IMR-90 (cell line): ENCODE measurements around the gene CYTH2. TPM values are rescaled to one million over a fixed set of nuclear protein-coding genes. Genes with fewer than 3 reads are reported as not detected.

Experiments used
- ATAC-seq: fragments of 200-7000 bp; cut with Tn5 transposase; 2 replicates; pipeline ENCODE4 v1.9.1; 2020; ENCODE audit warnings: low read depth, mild to moderate bottlenecking, moderate library complexity
- BruUV-seq: library from RNA; stranded (reverse); fragments of 400-500 nt; replicated peaks from 2 replicates; lab custom pipeline; 2021; lab: Mats Ljungman, UMichigan
- CTCF ChIA-PET: fragments of 300-600 bp; formaldehyde crosslinking; extraction: SDS; loops from one replicate; lab custom pipeline; 2021; ENCODE audit warnings: antibody characterized with exemption; lab: Yijun Ruan, JAX
- POLR2A ChIA-PET: fragments of 300-600 bp; sonication (Branson Sonifier 250); formaldehyde crosslinking; loops from one replicate; lab custom pipeline; 2022; ENCODE audit warnings: antibody characterized with exemption; ENCODE audit not compliant: unreplicated experiment; lab: Charles Lee
- DNase-seq: peaks from one replicate; pipeline ENCODE4 v3.0.0; 2013
- H2AFZ ChIP-seq: replicated peaks from 2 replicates; pipeline ENCODE3; 2013; ENCODE audit warnings: low read length, mild to moderate bottlenecking; ENCODE audit not compliant: poor library complexity
- H2AK5ac ChIP-seq: 2 replicates; pipeline ENCODE4 v1.6.1; 2013; ENCODE audit warnings: low read depth, low read length, inconsistent platforms
- H2AK9ac ChIP-seq: replicated peaks from 2 replicates; pipeline ENCODE3; 2013; ENCODE audit warnings: mild to moderate bottlenecking, low read depth, low read length, moderate library complexity; ENCODE audit not compliant: poor library complexity
- H2BK120ac ChIP-seq: 2 replicates; pipeline ENCODE4 v1.6.1; 2013; ENCODE audit warnings: low read depth, low read length, inconsistent platforms
- H2BK15ac ChIP-seq: 3 replicates; pipeline ENCODE4 v1.6.1; 2013; ENCODE audit warnings: low read depth, low read length, inconsistent platforms
- H2BK20ac ChIP-seq: 2 replicates; pipeline ENCODE4 v1.6.1; 2013; ENCODE audit warnings: low read depth, mild to moderate bottlenecking, inconsistent platforms, low read length, moderate library complexity
- H2BK5ac ChIP-seq: 2 replicates; pipeline ENCODE4 v1.6.1; 2013; ENCODE audit warnings: mild to moderate bottlenecking, low read depth, low read length, inconsistent platforms; ENCODE audit not compliant: poor library complexity, severe bottlenecking
- H3K14ac ChIP-seq: replicated peaks from 2 replicates; pipeline ENCODE4 v1.6.1; 2013; ENCODE audit warnings: low read depth, low read length, inconsistent platforms
- H3K18ac ChIP-seq: 2 replicates; pipeline ENCODE4 v1.6.1; 2013; ENCODE audit warnings: low read depth, low read length, control low read depth
- H3K23ac ChIP-seq: 2 replicates; pipeline ENCODE4 v1.6.1; 2013; ENCODE audit warnings: low read depth, low read length, inconsistent platforms
- H3K27ac ChIP-seq: 2 replicates; pipeline ENCODE4 v1.5.1; 2013; ENCODE audit warnings: mild to moderate bottlenecking, control low read depth, low read length; ENCODE audit not compliant: insufficient read depth
- H3K27me3 ChIP-seq: 2 replicates; pipeline ENCODE4 v1.6.1; 2013; ENCODE audit warnings: low read length; ENCODE audit not compliant: control insufficient read depth, insufficient read depth
- H3K36me3 ChIP-seq: 2 replicates; pipeline ENCODE4 v1.6.1; 2013; ENCODE audit warnings: low read length, mixed read lengths; ENCODE audit not compliant: control insufficient read depth, insufficient read depth
- H3K4ac ChIP-seq: 2 replicates; pipeline ENCODE4 v1.6.1; 2013; ENCODE audit warnings: low read depth, low read length, inconsistent platforms
- H3K4me1 ChIP-seq: 2 replicates; pipeline ENCODE4 v1.6.1; 2013; ENCODE audit warnings: low read length, mixed read lengths; ENCODE audit not compliant: control insufficient read depth, insufficient read depth
- H3K4me2 ChIP-seq: 2 replicates; pipeline ENCODE4 v1.6.1; 2013; ENCODE audit warnings: low read depth, mild to moderate bottlenecking, control low read depth, low read length, moderate library complexity
- H3K4me3 ChIP-seq: 2 replicates; pipeline ENCODE4 v1.5.1; 2013; ENCODE audit warnings: low read depth, mild to moderate bottlenecking, control low read depth, low read length, moderate library complexity; ENCODE audit not compliant: insufficient read depth
- H3K56ac ChIP-seq: 2 replicates; pipeline ENCODE4 v1.6.1; 2013; ENCODE audit warnings: low read length, inconsistent platforms; ENCODE audit not compliant: insufficient read depth; ENCODE audit errors: extremely low read depth
- H3K79me1 ChIP-seq, 2 experiments: 2 replicates each; pipeline ENCODE4 v1.6.1; 2013; ENCODE audit warnings: low read length in 2 of 2, inconsistent platforms in 1 of 2, low read depth in 1 of 2
- H3K9ac ChIP-seq: 2 replicates; pipeline ENCODE4 v1.6.1; 2013; ENCODE audit warnings: low read depth, low read length, control low read depth
- H3K9me1 ChIP-seq: 2 replicates; pipeline ENCODE4 v1.6.1; 2013; ENCODE audit warnings: low read length, inconsistent platforms; ENCODE audit not compliant: insufficient read depth
- H3K9me3 ChIP-seq: 2 replicates; pipeline ENCODE4 v1.6.1; 2013; ENCODE audit warnings: low read length; ENCODE audit not compliant: control insufficient read depth, insufficient read depth
- H4K20me1 ChIP-seq: 2 replicates; pipeline ENCODE4 v1.6.1; 2013; ENCODE audit warnings: low read length, inconsistent platforms; ENCODE audit not compliant: insufficient read depth
- H4K5ac ChIP-seq: 2 replicates; pipeline ENCODE4 v1.6.1; 2013; ENCODE audit warnings: mild to moderate bottlenecking, low read depth, low read length, control low read depth
- H4K8ac ChIP-seq, 2 experiments: 2 replicates each; pipeline ENCODE4 v1.6.1; 2013; ENCODE audit warnings: low read depth in 2 of 2, low read length in 2 of 2, control low read depth in 1 of 2, inconsistent platforms in 1 of 2
- H4K91ac ChIP-seq: 2 replicates; pipeline ENCODE4 v1.6.1; 2013; ENCODE audit warnings: low read depth, low read length, inconsistent platforms; ENCODE audit not compliant: insufficient read depth
- BHLHE40 ChIP-seq: fragments of 150-350 bp; IDR thresholded peaks from 2 replicates; pipeline ENCODE4 v1.6.1; 2016; ENCODE audit warnings: mild to moderate bottlenecking, low read depth, low read length
- CEBPB ChIP-seq: IDR thresholded peaks from 2 replicates; pipeline ENCODE4 v1.6.1; 2012; ENCODE audit warnings: low read depth, low read length, improper control_type of control experiment
- CHD1 ChIP-seq: IDR thresholded peaks from 2 replicates; pipeline ENCODE4 v1.6.1; 2012; ENCODE audit warnings: low read depth, low read length, improper control_type of control experiment
- CTCF ChIP-seq: conservative IDR thresholded peaks from 2 replicates; pipeline ENCODE4 v1.5.1; 2012; ENCODE audit warnings: mild to moderate bottlenecking, low read depth, low read length, improper control_type of control experiment
- ELK1 ChIP-seq: fragments of 150-350 bp; IDR thresholded peaks from 2 replicates; pipeline ENCODE4 v1.6.1; 2016; ENCODE audit warnings: low read depth, mild to moderate bottlenecking, low read length, moderate library complexity, borderline replicate concordance
- FOS ChIP-seq: fragments of 150-350 bp; IDR thresholded peaks from 2 replicates; pipeline ENCODE4 v1.6.1; 2016; ENCODE audit warnings: low read depth, low read length
- MAFK ChIP-seq: IDR thresholded peaks from 2 replicates; pipeline ENCODE4 v1.6.1; 2012; ENCODE audit warnings: low read depth, low read length, improper control_type of control experiment
- MAZ ChIP-seq: IDR thresholded peaks from 2 replicates; pipeline ENCODE4 v1.6.1; 2012; ENCODE audit warnings: low read depth, mild to moderate bottlenecking, low read length, improper control_type of control experiment, moderate library complexity, borderline replicate concordance
- MXI1 ChIP-seq: IDR thresholded peaks from 2 replicates; pipeline ENCODE4 v1.6.1; 2012; ENCODE audit warnings: low read depth, mild to moderate bottlenecking, low read length, moderate library complexity, borderline replicate concordance
- NFE2L2 ChIP-seq: fragments of 150-350 bp; IDR thresholded peaks from 2 replicates; pipeline ENCODE4 v1.6.1; 2016; ENCODE audit warnings: low read depth, mild to moderate bottlenecking, low read length
- POLR2A ChIP-seq: IDR thresholded peaks from 2 replicates; pipeline ENCODE4 v1.6.1; 2012; ENCODE audit warnings: mild to moderate bottlenecking, low read depth, low read length
- RAD21 ChIP-seq: IDR thresholded peaks from 2 replicates; pipeline ENCODE4 v1.6.1; 2012; ENCODE audit warnings: low read length, improper control_type of control experiment
- RCOR1 ChIP-seq: IDR thresholded peaks from 2 replicates; pipeline ENCODE4 v1.6.1; 2012; ENCODE audit warnings: mild to moderate bottlenecking, low read length, improper control_type of control experiment; ENCODE audit not compliant: insufficient replicate concordance
- RFX5 ChIP-seq: IDR thresholded peaks from 2 replicates; pipeline ENCODE4 v1.8.0; 2012; ENCODE audit warnings: low read depth, mild to moderate bottlenecking, low read length, moderate library complexity
- SMC3 ChIP-seq: fragments of 150-350 bp; IDR thresholded peaks from 2 replicates; pipeline ENCODE4 v1.6.1; 2016; ENCODE audit warnings: low read depth, mild to moderate bottlenecking, antibody characterized with exemption, low read length, moderate library complexity
- USF2 ChIP-seq: fragments of 150-350 bp; IDR thresholded peaks from 2 replicates; pipeline ENCODE4 v1.6.1; 2017; ENCODE audit warnings: mild to moderate bottlenecking, antibody characterized with exemption, low read length, low read depth
- WGBS, 2 experiments: methylation state at CpG; one replicate each; pipeline versions ENCODE4 v1.1.5 to v1.1.7; 2013; ENCODE audit warnings: missing lambda C conversion rate in 2 of 2; ENCODE audit not compliant: insufficient read length in 1 of 2; ENCODE audit errors: extremely low coverage in 2 of 2; 5-methylcytosine and 5-hydroxymethylcytosine counted together
- dilution Hi-C: fragments of 300-500 bp; cut with HindIII; formaldehyde crosslinking; loops from one replicate; pipeline ENCODE4 v1.14.3; 2018; ENCODE audit warnings: low sequenced_read_pairs; ENCODE audit not compliant: unreplicated experiment
- in situ Hi-C: fragments of 300-500 bp; cut with MboI; formaldehyde crosslinking; loops from 3 replicates; pipeline ENCODE4 v1.14.3; 2019; ENCODE audit warnings: low sequenced_read_pairs, inconsistent platforms, mixed read lengths
- intact Hi-C: fragments of 100-400 bp; cut with micrococcal nuclease; formaldehyde crosslinking; loops from 2 replicates; pipeline ENCODE4 v1.10.0; 2022
- polyA plus RNA-seq, 3 experiments: library from polyadenylated mRNA; depleted of rRNA; stranded (reverse); fragments of >200 nt; gene quantifications; 2 replicates each; pipeline ENCODE4 v1.2.3, GENCODE V29; 2012; ENCODE audit warnings: low replicate concordance in 1 of 3
- total RNA-seq: library from RNA; depleted of rRNA; stranded (reverse); fragments of >200 nt; gene quantifications from 2 replicates; pipeline ENCODE4 v1.2.3, GENCODE V29; 2012

Gene CYTH2
- total and polyA plus RNA-seq, 2 of the 4 experiments (the other 2 are of a cell fraction), result 35.8 to 62.0 TPM

GRCh38 chr19:48433337-48433736, 35.8 kb upstream of the CYTH2 start:
- no TSS peak for BruUV-seq
- ATAC-seq, result no peak
- CTCF ChIA-PET, result interaction anchor here (0.7 kb wide), 1 partner anchor 1165 kb away, joined by 4 read pairs; no protein-coding TSS in a partner anchor

More at GRCh38 chr19:48433337-48433736, 35.8 kb upstream of the CYTH2 start:
- H3K56ac ChIP-seq, result no peak overlapping the region
- DNase-seq, result no peak
- in situ Hi-C loops, result no loop called here
- no peaks in the 10 kb centered on the region for H3K9me1 ChIP-seq
- no CpG with 5 or more reads among the region's 8 CpGs for WGBS, 2 experiments
- H2AFZ ChIP-seq, result no peak overlapping the region
- H2BK20ac ChIP-seq, result no peak overlapping the region
- no peak overlapping the region for H3K9ac ChIP-seq
- no peak overlapping the region for H4K91ac ChIP-seq
- no peak overlapping the region for H3K27ac ChIP-seq
- no peaks in the 10 kb centered on the region for H3K4me1 ChIP-seq
- intact Hi-C loops, result no loop called here
- H2AK9ac ChIP-seq, result no peak overlapping the region
- no peak overlapping the region for H3K4ac ChIP-seq
- POLR2A ChIA-PET, result interaction anchor here (0.5 kb wide), 1 partner anchor 53 kb away, joined by 19 read pairs; no protein-coding TSS in a partner anchor
- no peak for TF ChIP-seq RCOR1
- no peak for TF ChIP-seq MXI1
- TF ChIP-seq SMC3, result no peak
- TF ChIP-seq NFE2L2, result no peak
- no peak for TF ChIP-seq FOS
- TF ChIP-seq RAD21, result no peak
- TF ChIP-seq CHD1, result no peak
- TF ChIP-seq CEBPB, result no peak
- TF ChIP-seq CTCF, result no peak
- TF ChIP-seq BHLHE40, result no peak
- TF ChIP-seq USF2, result no peak
- TF ChIP-seq RFX5, result no peak
- no peak for TF ChIP-seq ELK1
- no peak for TF ChIP-seq POLR2A
- TF ChIP-seq MAFK, result no peak
- TF ChIP-seq MAZ, result no peak
- no peak overlapping the region for H4K5ac ChIP-seq
- no peak overlapping the region for H3K4me3 ChIP-seq
- no peak overlapping the region for H3K18ac ChIP-seq
- H3K4me2 ChIP-seq, result no peak overlapping the region
- dilution Hi-C loops, result no loop called here
- no peaks in the 10 kb centered on the region for H3K36me3 ChIP-seq
- H4K8ac ChIP-seq, result no peak overlapping the region
- H2BK120ac ChIP-seq, result no peak overlapping the region
- H2AK5ac ChIP-seq, result no peak overlapping the region
- H3K79me1 ChIP-seq, result no peaks in the 10 kb centered on the region
- H3K23ac ChIP-seq, result no peak overlapping the region
- peaks cover 2% of the 10 kb centered on the region; the same call in 1 of the 2 replicates for H3K9me3 ChIP-seq
- H2BK15ac ChIP-seq, result no peak overlapping the region
- no peak overlapping the region for H2BK5ac ChIP-seq
- H4K20me1 ChIP-seq, result no peaks in the 10 kb centered on the region
- no peaks in the 10 kb centered on the region for H3K27me3 ChIP-seq
- H3K14ac ChIP-seq, result no peak overlapping the region
